GM20000 (cell line): Measurements from ENCODE around the gene ARHGAP45.

Experiments
- DNase-seq: peaks from one replicate; pipeline ENCODE4 v3.0.0; 2012; ENCODE audit warnings: low spot score
- TF ChIP-seq, protein P1 (sequence below): IDR thresholded peaks from 2 replicates; pipeline ENCODE4 v1.5.1; 2012; ENCODE audit warnings: mild to moderate bottlenecking, control low read depth; ENCODE audit errors: extremely low read depth, missing control alignments

The ARHGAP45 gene

DNA sequence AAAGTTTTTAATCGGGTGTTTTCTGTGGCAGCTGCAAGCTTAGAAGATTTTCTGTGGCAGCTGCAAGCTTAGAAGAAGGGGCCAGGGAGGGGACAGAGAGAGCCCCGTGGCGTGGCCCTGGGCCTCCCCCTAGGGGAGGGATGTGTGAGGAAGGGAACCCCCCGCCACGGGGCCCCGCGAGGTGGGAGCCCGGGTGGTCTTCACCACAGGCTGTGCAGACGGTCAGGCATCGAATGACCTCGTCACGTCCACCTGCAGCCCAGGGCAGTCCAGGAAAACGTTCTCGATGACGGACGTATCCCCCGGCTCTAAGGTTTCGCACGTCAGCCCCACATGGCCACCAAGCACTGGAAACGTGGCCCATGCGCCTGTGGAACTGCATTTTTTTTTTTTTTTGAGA is 19.6 kb downstream of the ARHGAP45 start:
- DNase-seq: no peak
- TF ChIP-seq, protein P1, sequence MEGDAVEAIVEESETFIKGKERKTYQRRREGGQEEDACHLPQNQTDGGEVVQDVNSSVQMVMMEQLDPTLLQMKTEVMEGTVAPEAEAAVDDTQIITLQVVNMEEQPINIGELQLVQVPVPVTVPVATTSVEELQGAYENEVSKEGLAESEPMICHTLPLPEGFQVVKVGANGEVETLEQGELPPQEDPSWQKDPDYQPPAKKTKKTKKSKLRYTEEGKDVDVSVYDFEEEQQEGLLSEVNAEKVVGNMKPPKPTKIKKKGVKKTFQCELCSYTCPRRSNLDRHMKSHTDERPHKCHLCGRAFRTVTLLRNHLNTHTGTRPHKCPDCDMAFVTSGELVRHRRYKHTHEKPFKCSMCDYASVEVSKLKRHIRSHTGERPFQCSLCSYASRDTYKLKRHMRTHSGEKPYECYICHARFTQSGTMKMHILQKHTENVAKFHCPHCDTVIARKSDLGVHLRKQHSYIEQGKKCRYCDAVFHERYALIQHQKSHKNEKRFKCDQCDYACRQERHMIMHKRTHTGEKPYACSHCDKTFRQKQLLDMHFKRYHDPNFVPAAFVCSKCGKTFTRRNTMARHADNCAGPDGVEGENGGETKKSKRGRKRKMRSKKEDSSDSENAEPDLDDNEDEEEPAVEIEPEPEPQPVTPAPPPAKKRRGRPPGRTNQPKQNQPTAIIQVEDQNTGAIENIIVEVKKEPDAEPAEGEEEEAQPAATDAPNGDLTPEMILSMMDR: no peak

DNA sequence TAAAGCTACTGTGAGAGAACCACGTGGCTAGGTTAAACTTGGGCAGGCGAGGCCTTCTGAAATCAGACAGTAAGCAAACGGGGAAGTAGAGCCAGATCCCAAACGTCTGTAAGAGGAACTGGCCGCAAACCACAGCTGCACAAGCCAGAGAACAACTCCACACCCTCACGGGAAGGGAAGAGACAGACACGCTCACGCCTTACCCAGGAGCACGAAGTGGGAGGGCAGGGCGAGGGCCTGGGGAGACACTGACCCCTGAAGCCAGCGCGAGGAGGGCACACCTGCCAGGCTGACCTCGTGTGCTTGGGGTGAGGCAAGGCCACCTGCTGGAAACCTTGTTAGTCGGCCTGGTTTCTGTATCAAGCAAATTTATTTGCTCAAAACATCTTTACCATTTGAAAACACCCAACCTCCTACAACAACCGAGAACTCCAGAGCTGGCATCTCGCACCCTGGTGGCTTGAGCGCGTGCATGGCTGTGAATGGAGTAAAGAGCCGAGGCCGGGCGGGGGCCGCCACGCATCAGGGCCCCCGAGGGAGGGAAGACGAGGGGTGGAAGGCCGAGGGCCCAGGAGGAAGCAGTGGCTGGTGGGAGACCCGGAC is 20.9 kb downstream of the ARHGAP45 start:
- TF ChIP-seq, protein P1: no peak
- no peak for DNase-seq

DNA sequence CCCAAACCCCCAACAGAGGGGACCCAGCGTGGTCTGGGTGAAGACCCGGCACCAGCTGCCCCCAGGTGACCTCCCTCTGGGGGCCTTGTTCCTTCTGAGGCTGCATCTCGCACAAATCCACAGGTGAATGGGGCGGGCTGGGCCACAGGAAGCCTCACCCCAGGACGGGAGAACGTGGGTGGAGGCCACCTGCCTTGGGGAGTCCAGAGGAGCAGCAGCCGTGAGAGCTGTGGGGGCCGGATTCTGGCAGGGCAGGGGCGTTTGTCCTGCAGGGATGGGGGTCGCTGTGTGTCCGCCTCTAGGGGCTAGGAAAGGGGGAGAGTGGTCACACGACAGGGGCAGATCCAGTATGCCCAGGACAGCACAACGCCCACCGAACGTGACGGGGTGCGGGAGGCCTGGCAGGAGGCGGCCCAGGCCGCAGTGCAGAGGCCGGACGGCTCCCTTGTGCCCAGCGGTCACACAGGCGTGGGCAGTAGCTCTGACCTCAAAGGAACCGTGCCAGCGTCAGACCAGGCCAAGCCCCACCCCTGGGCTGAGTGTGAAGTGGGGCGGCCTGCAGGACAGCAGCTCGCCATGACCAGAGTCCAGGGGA is 21.5 kb downstream of the ARHGAP45 start:
- TF ChIP-seq, protein P1: no peak
- no peak for DNase-seq

DNA sequence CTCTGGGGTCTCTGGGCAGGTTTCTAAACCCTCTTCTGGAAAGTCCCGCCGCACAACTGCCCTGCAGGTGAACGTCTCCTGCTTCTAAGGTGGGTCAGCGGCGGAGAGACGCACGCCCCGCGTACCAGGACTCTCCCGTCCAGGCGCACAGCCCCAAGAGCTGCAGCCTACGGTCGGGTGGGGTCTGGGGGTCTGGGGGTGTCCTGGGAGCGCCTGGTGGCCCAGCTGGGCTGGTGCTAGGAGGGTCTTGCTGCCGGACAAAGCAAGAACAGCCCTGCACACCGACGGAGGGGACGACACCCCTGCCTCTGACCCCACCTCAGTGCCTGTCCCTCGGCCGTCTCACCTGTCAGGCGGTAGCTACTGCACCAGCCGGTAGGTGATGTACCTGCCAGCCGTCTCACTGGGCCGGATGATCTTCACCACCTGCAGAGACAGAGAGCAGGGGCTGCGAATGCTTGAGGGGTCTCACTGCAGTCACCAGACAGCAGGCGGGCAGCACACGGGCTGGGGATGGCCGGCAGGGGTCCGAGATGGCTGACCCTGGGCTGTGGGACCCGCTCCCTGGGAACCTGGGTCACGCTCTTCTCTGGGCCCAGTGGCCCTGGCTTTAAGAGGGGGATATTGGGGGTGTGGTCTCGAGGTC is 22.3 kb downstream of the ARHGAP45 start:
- TF ChIP-seq, protein P1: no peak
- DNase-seq: no peak

DNA sequence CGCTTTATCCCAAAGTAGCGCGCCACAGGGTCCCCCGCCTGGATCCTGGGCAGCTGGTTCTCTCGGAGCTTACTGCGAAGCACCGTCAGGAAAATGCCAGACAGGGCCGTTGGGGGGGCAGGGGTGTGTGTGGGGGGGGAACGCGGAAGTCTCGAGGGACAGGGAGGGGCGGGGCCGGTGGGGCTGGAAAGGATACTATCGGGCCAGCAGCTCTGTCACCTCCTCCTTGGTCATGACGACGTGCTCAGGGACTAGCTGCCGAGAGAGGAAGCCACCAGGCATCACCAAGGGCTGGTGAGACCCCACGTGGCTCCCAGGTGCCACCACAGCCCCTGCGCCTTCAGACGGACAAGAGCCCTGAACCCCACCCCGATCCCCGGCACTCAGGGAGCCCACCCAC is 22.9 kb downstream of the ARHGAP45 start:
- TF ChIP-seq, protein P1: no peak
- DNase-seq: no peak

DNA sequence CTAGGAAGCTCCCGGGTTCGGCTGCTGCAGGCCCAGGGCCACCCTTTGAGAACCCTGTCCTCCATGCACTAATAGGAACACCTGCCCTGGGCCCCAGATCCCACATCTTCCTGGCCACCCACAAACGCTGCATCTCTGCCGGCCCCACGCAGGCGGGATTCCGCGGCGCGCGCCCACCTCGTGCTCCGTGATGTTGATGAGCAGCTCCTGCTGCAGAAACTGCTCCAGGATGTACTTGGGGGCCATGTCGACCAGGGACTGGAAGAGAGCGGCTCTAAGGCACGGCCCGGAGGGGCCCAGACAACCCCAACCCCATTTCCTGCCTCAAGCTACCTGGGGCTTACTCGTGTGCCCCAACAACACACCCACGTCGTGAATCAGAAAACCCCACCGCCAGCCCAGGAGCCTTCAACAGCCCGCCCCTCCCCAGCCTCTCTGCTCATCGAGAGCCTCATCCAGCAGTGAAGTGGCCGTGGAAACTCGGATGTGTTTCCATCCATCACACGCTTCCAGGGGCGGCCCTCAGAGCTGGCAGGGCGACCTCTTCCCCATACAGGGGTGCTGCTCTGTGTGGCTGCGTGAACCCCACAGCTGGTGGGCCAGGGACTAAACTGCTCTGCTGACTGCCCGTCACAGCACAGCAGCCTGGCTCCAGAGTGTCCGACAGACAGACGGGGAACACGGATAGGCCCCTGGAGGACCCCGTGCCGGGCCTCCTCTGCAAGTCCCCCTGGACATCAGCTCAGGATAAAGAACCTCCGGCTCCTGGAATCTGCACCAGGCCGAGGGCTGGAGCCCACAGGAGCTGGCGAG is 24.0 kb downstream of the ARHGAP45 start:
- TF ChIP-seq, protein P1: no peak
- DNase-seq: no peak
